HCT116 (cell line): ENCODE measurements around the gene GUCY2C.

ENCODE experiments used
- RAD21 ChIP-seq: IDR thresholded peaks from 2 replicates; pipeline ENCODE4 v1.6.1; 2012; ENCODE audit warnings: low read depth, mild to moderate bottlenecking
- TF ChIP-seq, protein P1 (sequence below), 3 experiments: fragments of 200-600 bp in 1 of 3; sonication (generic) in 1 of 3; IDR thresholded peaks in 2 of 3; conservative IDR thresholded peaks in 1 of 3; 2 replicates each; pipeline ENCODE4 v1.5.1; 2012 to 2017; ENCODE audit warnings: low read depth in 2 of 3, low read length in 2 of 3, antibody characterized with exemption in 1 of 3, borderline replicate concordance in 1 of 3, control low read depth in 1 of 3, mild to moderate bottlenecking in 1 of 3, mixed read lengths in 1 of 3, mixed run types in 1 of 3, moderate library complexity in 1 of 3; ENCODE audit not compliant: insufficient read depth in 1 of 3
- TF ChIP-seq, protein P2 (sequence below): IDR thresholded peaks from 2 replicates; pipeline ENCODE4 v1.6.1; 2012

DNA sequence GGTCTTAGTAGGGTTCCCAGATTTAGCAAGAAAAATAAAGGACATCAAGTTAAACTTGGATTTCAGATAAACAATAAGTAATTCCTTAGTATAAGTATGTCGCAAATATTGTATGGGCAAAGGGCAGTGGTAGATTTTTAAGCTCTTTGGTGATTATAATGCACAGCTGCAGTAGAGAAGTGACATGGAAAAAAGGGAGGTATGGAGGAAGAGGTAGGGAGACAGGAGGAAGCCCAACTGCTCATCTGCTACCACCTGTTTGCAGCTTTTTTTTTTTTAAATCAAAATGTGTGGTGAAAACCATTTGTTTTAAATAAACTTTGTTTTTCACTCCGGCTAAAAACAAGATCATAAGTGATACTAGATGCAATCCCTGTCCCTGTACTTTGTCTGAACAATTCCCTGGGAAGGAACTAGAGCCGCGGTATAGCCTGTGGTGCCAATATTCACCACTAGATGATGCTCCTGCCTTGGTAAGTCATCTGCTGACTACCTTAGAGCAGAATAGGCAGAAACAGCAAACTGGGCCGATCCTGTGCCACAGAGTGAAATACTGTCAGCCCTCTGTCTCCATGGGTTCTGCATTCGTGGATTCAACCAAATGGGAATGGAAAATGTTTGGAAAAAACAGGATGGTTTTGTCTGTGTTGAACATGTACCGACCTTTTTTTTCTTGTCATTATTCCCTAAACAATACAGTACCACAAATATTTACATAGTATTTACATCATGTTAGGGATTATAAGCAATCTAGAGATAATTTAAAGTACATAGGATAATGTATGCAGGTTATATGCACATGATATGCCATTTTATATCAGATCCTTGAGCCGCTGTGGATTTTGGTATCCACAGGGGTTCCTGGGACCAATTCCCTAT lies 66.3 kb downstream of the GUCY2C start:
- TF ChIP-seq, protein P1, sequence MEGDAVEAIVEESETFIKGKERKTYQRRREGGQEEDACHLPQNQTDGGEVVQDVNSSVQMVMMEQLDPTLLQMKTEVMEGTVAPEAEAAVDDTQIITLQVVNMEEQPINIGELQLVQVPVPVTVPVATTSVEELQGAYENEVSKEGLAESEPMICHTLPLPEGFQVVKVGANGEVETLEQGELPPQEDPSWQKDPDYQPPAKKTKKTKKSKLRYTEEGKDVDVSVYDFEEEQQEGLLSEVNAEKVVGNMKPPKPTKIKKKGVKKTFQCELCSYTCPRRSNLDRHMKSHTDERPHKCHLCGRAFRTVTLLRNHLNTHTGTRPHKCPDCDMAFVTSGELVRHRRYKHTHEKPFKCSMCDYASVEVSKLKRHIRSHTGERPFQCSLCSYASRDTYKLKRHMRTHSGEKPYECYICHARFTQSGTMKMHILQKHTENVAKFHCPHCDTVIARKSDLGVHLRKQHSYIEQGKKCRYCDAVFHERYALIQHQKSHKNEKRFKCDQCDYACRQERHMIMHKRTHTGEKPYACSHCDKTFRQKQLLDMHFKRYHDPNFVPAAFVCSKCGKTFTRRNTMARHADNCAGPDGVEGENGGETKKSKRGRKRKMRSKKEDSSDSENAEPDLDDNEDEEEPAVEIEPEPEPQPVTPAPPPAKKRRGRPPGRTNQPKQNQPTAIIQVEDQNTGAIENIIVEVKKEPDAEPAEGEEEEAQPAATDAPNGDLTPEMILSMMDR (IDR thresholded peaks at IDR 0.05 in 2 of 3, conservative IDR thresholded peaks at IDR 0.05 in 1 of 3; ENCODE audit: borderline replicate concordance in 1 of 3, insufficient read depth in 1 of 3, low read depth in 2 of 3, low read length in 2 of 3) = peak; percentile 84 to 99 (median 95)
- TF ChIP-seq, protein P2, sequence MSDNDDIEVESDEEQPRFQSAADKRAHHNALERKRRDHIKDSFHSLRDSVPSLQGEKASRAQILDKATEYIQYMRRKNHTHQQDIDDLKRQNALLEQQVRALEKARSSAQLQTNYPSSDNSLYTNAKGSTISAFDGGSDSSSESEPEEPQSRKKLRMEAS = no peak
- TF ChIP-seq RAD21 = peak; percentile 93
